ENCODE measurements around the gene PCBP3.
A peak's percentile ranks its signal among the peaks of the same experiment; 100 is the strongest.

The PCBP3 gene

GRCh38 chr21:45891388-45892155 lies 248.0 kb downstream of the PCBP3 start:
- Histone ChIP-seq H3K23ac (ENCODE audit: low read length in 2 of 2) (no peak overlapping the region), H3K18ac (ENCODE audit: low read depth in 1 of 2, low read length in 2 of 2) (peak overlapping the region in 1 of 2 experiments; percentile 13), H3K9me3 (ENCODE audit: control insufficient read depth, low read length) (no peaks in the 10 kb centered on the region), H2BK5ac (ENCODE audit: low read depth, low read length, poor library complexity, severe bottlenecking) (no peak overlapping the region), H3K4me3 (ENCODE audit: insufficient read depth in 1 of 2, low read depth in 1 of 2, low read length in 2 of 2) (no peak overlapping the region), H2BK15ac (ENCODE audit: low read depth, poor library complexity, severe bottlenecking) (peak overlapping the region; percentile 55), H3K4me2 (ENCODE audit: low read length, poor library complexity, severe bottlenecking) (no peak overlapping the region), H4K91ac (ENCODE audit: low read length) (peak overlapping the region; percentile 32), H3K27ac (ENCODE audit: low read length, poor library complexity, severe bottlenecking) (no peak overlapping the region), H4K8ac (ENCODE audit: low read length) (no peak overlapping the region), H3K9ac (ENCODE audit: low read length) (no peak overlapping the region), H3K36me3 (ENCODE audit: control insufficient read depth in 1 of 2, insufficient read depth in 2 of 2, low read depth in 1 of 2, low read length in 2 of 2) (no peaks in the 10 kb centered on the region), H2BK120ac (ENCODE audit: low read depth, low read length) (no peak overlapping the region), H3K14ac (ENCODE audit: low read length in 2 of 2) (peak overlapping the region in 1 of 2 experiments; percentile 13), H3K4ac (ENCODE audit: low read depth in 1 of 2, low read length in 2 of 2) (no peak overlapping the region), H3K27me3 (ENCODE audit: control insufficient read depth in 1 of 2, insufficient read depth in 1 of 2, low read length in 2 of 2) (peaks cover 3 to 20% of the 10 kb centered on the region in 2 experiments), H2AFZ (ENCODE audit: low read depth, low read length) (no peak overlapping the region), H2BK12ac (ENCODE audit: low read length in 2 of 2) (no peak overlapping the region), H2AK5ac (ENCODE audit: low read length, severe bottlenecking) (no peak overlapping the region), H3K79me1 (replicated peaks; ENCODE audit: low read length, poor library complexity, severe bottlenecking) (peaks cover 1% of the 10 kb centered on the region), H3K4me1 (ENCODE audit: control insufficient read depth, insufficient read depth, low read depth, low read length) (peaks cover 21% of the 10 kb centered on the region)
- WGBS, result 77% methylated on average over 24 of the region's 26 CpGs
- peak; percentile 39 for DNase-seq

- H3K27ac ChIP-seq (ENCODE audit: low read length, poor library complexity, severe bottlenecking), result no peak overlapping the region
- H3K4me1 ChIP-seq (ENCODE audit: control insufficient read depth, insufficient read depth, low read depth, low read length), result peaks cover 19% of the 10 kb centered on the region
- H2AK5ac ChIP-seq (ENCODE audit: low read length, severe bottlenecking), result no peak overlapping the region
- no peak overlapping the region for H3K23ac ChIP-seq (ENCODE audit: low read length in 2 of 2)
- H3K9ac ChIP-seq (ENCODE audit: low read length), result no peak overlapping the region
- no peak overlapping the region for H3K4me3 ChIP-seq (ENCODE audit: insufficient read depth in 1 of 2, low read depth in 1 of 2, low read length in 2 of 2)
- no peak overlapping the region for H2BK15ac ChIP-seq (ENCODE audit: low read depth, poor library complexity, severe bottlenecking)
- peak overlapping the region; percentile 6 for H4K91ac ChIP-seq (ENCODE audit: low read length)
- no peak overlapping the region for H3K18ac ChIP-seq (ENCODE audit: low read depth in 1 of 2, low read length in 2 of 2)
- no peak overlapping the region for H3K4ac ChIP-seq (ENCODE audit: low read depth in 1 of 2, low read length in 2 of 2)
- no peak overlapping the region for H3K14ac ChIP-seq (ENCODE audit: low read length in 2 of 2)
- DNase-seq, result no peak
- WGBS, result 76% methylated on average over 26 of the region's 26 CpGs
- H2BK120ac ChIP-seq (ENCODE audit: low read depth, low read length), result no peak overlapping the region
- peaks cover 3 to 20% of the 10 kb centered on the region in 2 experiments for H3K27me3 ChIP-seq (ENCODE audit: control insufficient read depth in 1 of 2, insufficient read depth in 1 of 2, low read length in 2 of 2)
- peaks cover 3 to 4% of the 10 kb centered on the region in 2 experiments for H3K36me3 ChIP-seq (ENCODE audit: control insufficient read depth in 1 of 2, insufficient read depth in 2 of 2, low read depth in 1 of 2, low read length in 2 of 2)
- H3K79me1 ChIP-seq (replicated peaks; ENCODE audit: low read length, poor library complexity, severe bottlenecking), result no peaks in the 10 kb centered on the region
- no peaks in the 10 kb centered on the region for H3K9me3 ChIP-seq (ENCODE audit: control insufficient read depth, low read length)
- H2BK12ac ChIP-seq (ENCODE audit: low read length in 2 of 2), result no peak overlapping the region
- no peak overlapping the region for H2BK5ac ChIP-seq (ENCODE audit: low read depth, low read length, poor library complexity, severe bottlenecking)
- no peak overlapping the region for H2AFZ ChIP-seq (ENCODE audit: low read depth, low read length)
- H4K8ac ChIP-seq (ENCODE audit: low read length), result no peak overlapping the region
- H3K4me2 ChIP-seq (ENCODE audit: low read length, poor library complexity, severe bottlenecking), result no peak overlapping the region
Measured at GRCh38 chr21:45892156-45892915, 248.8 kb downstream of the PCBP3 start.

- Histone ChIP-seq H3K4me2 (ENCODE audit: low read length, poor library complexity, severe bottlenecking) (no peak overlapping the region), H3K18ac (ENCODE audit: low read depth in 1 of 2, low read length in 2 of 2) (no peak overlapping the region), H3K14ac (ENCODE audit: low read length in 2 of 2) (no peak overlapping the region), H4K91ac (ENCODE audit: low read length) (no peak overlapping the region), H2BK15ac (ENCODE audit: low read depth, poor library complexity, severe bottlenecking) (no peak overlapping the region), H3K23ac (ENCODE audit: low read length in 2 of 2) (no peak overlapping the region), H3K36me3 (ENCODE audit: control insufficient read depth in 1 of 2, insufficient read depth in 2 of 2, low read depth in 1 of 2, low read length in 2 of 2) (peaks cover 7 to 8% of the 10 kb centered on the region in 2 experiments), H3K4me3 (ENCODE audit: insufficient read depth in 1 of 2, low read depth in 1 of 2, low read length in 2 of 2) (no peak overlapping the region), H3K27ac (ENCODE audit: low read length, poor library complexity, severe bottlenecking) (no peak overlapping the region), H3K4ac (ENCODE audit: low read depth in 1 of 2, low read length in 2 of 2) (no peak overlapping the region), H4K8ac (ENCODE audit: low read length) (no peak overlapping the region), H2BK5ac (ENCODE audit: low read depth, low read length, poor library complexity, severe bottlenecking) (no peak overlapping the region), H2BK120ac (ENCODE audit: low read depth, low read length) (no peak overlapping the region), H2AK5ac (ENCODE audit: low read length, severe bottlenecking) (no peak overlapping the region), H3K9ac (ENCODE audit: low read length) (no peak overlapping the region), H3K9me3 (ENCODE audit: control insufficient read depth, low read length) (no peaks in the 10 kb centered on the region), H2BK12ac (ENCODE audit: low read length in 2 of 2) (no peak overlapping the region), H2AFZ (ENCODE audit: low read depth, low read length) (no peak overlapping the region), H3K79me1 (replicated peaks; ENCODE audit: low read length, poor library complexity, severe bottlenecking) (no peaks in the 10 kb centered on the region), H3K4me1 (ENCODE audit: control insufficient read depth, insufficient read depth, low read depth, low read length) (peaks cover 19% of the 10 kb centered on the region), H3K27me3 (ENCODE audit: control insufficient read depth in 1 of 2, insufficient read depth in 1 of 2, low read length in 2 of 2) (peaks cover 3 to 20% of the 10 kb centered on the region in 2 experiments)
- no peak for DNase-seq
- WGBS, result 84% methylated on average over 11 of the region's 11 CpGs
Measured at GRCh38 chr21:45892916-45893739, 249.6 kb downstream of the PCBP3 start.
